HepG2 (cell line): ENCODE results near the gene NT5C2. TPM values are rescaled to one million over a fixed set of nuclear protein-coding genes. Genes with fewer than 3 reads are reported as not detected.

Experiments used
- AGO1 ChIP-seq: fragments of 200-400 bp; formaldehyde crosslinking; IDR thresholded peaks from 2 replicates; pipeline ENCODE4 v1.6.1; 2017; ENCODE audit warnings: mild to moderate bottlenecking, low read depth, low read length, moderate library complexity; ENCODE audit not compliant: poor library complexity, severe bottlenecking
- BRF2 ChIP-seq: sonication (generic); formaldehyde crosslinking; IDR thresholded peaks from 2 replicates; pipeline ENCODE4 v1.8.1; 2022; ENCODE audit warnings: mild to moderate bottlenecking, missing genetic modification reagents
- EEA1 ChIP-seq: sonication (generic); formaldehyde crosslinking; IDR thresholded peaks from 2 replicates; pipeline ENCODE4 v1.5.1; 2020; ENCODE audit warnings: mild to moderate bottlenecking, missing genetic modification reagents, borderline replicate concordance
- ELF1 ChIP-seq: sonication (generic); formaldehyde crosslinking; IDR thresholded peaks from 2 replicates; pipeline ENCODE4 v1.4.0; 2020; ENCODE audit warnings: missing genetic modification reagents
- GATAD2A ChIP-seq: IDR thresholded peaks from 2 replicates; pipeline ENCODE4 v1.6.1; 2016
- HNRNPLL ChIP-seq: fragments of 200-400 bp; formaldehyde crosslinking; IDR thresholded peaks from 2 replicates; pipeline ENCODE4 v1.6.1; 2017; ENCODE audit warnings: mild to moderate bottlenecking, low read depth, low read length; ENCODE audit not compliant: poor library complexity, severe bottlenecking
- MXI1 ChIP-seq: IDR thresholded peaks from 3 replicates; pipeline ENCODE4 v1.6.1; 2012; ENCODE audit warnings: low read depth, low read length, inconsistent platforms, borderline replicate concordance
- NFE2 ChIP-seq: sonication (generic); formaldehyde crosslinking; IDR thresholded peaks from 2 replicates; pipeline ENCODE4 v1.4.0; 2020; ENCODE audit warnings: missing genetic modification reagents
- RBM22 ChIP-seq: fragments of 200-400 bp; formaldehyde crosslinking; optimal IDR thresholded peaks from 2 replicates; pipeline ENCODE3; 2017; ENCODE audit warnings: mild to moderate bottlenecking, low read length, moderate library complexity
- SIN3B ChIP-seq: fragments of 150-350 bp; IDR thresholded peaks from 2 replicates; pipeline ENCODE4 v1.6.1; 2014; ENCODE audit warnings: low read length
- SIX1 ChIP-seq: sonication (generic); formaldehyde crosslinking; IDR thresholded peaks from 2 replicates; pipeline ENCODE4 v1.4.0; 2020; ENCODE audit warnings: missing genetic modification reagents, borderline replicate concordance
- ZIK1 ChIP-seq: sonication (generic); formaldehyde crosslinking; IDR thresholded peaks from 2 replicates; pipeline ENCODE4 v1.5.0; 2020; ENCODE audit warnings: mild to moderate bottlenecking, low read depth, missing genetic modification reagents, borderline replicate concordance
- ZNF207 ChIP-seq: fragments of 450-650 bp; IDR thresholded peaks from 2 replicates; pipeline ENCODE4 v1.6.1; 2016; ENCODE audit warnings: antibody characterized with exemption, borderline replicate concordance
- ZNF431 ChIP-seq: sonication (generic); formaldehyde crosslinking; IDR thresholded peaks from 2 replicates; pipeline ENCODE4 v1.9.0; 2022; ENCODE audit warnings: missing genetic modification reagents, low read depth, mild to moderate bottlenecking, borderline replicate concordance
- ZNF460 ChIP-seq: sonication (generic); formaldehyde crosslinking; IDR thresholded peaks from 2 replicates; pipeline ENCODE4 v1.5.1; 2020; ENCODE audit warnings: missing genetic modification reagents, mild to moderate bottlenecking, borderline replicate concordance
- ZNF558 ChIP-seq: sonication (generic); formaldehyde crosslinking; IDR thresholded peaks from 2 replicates; pipeline ENCODE4 v1.9.0; 2022; ENCODE audit warnings: mild to moderate bottlenecking, missing genetic modification reagents, borderline replicate concordance
- ZNF577 ChIP-seq: sonication (generic); formaldehyde crosslinking; IDR thresholded peaks from 2 replicates; pipeline ENCODE4 v1.4.0; 2020; ENCODE audit warnings: mild to moderate bottlenecking, low read depth, missing genetic modification reagents, borderline replicate concordance
- ZNF614 ChIP-seq: IDR thresholded peaks from 2 replicates; pipeline ENCODE4 v1.6.1; 2018; ENCODE audit warnings: missing biosample characterization, missing genetic modification reagents, inconsistent platforms, borderline replicate concordance
- ZNF704 ChIP-seq: sonication (generic); formaldehyde crosslinking; IDR thresholded peaks from 2 replicates; pipeline ENCODE4 v1.8.1; 2023; ENCODE audit warnings: mild to moderate bottlenecking, inconsistent platforms, moderate library complexity, missing genetic modification reagents, borderline replicate concordance
- ZNF776 ChIP-seq: sonication (generic); formaldehyde crosslinking; IDR thresholded peaks from 2 replicates; pipeline ENCODE4 v1.4.0; 2020; ENCODE audit warnings: mild to moderate bottlenecking, missing genetic modification reagents
- ZNF850 ChIP-seq: sonication (generic); formaldehyde crosslinking; conservative IDR thresholded peaks from 2 replicates; pipeline ENCODE4 v1.9.0; 2021; ENCODE audit warnings: mild to moderate bottlenecking, missing genetic modification reagents
- polyA plus RNA-seq, 8 experiments: library from polyadenylated mRNA; depleted of rRNA in 3 of 8; stranded (reverse) in 7 of 8; unstranded in 1 of 8; fragments of >200 nt; fragmentation: Illumina TruSeq in 4 of 8; extraction: Trizol in 4 of 8; gene quantifications; 2 replicates each; pipeline versions ENCODE4 v1.2.1 to v1.2.3, GENCODE V29; 2011 to 2016; ENCODE audit warnings: low read depth in 4 of 8, missing spikeins in 1 of 8, mixed read lengths in 1 of 8; ENCODE audit not compliant: insufficient read depth in 1 of 8
- total RNA-seq, 5 experiments: library from RNA; depleted of rRNA; stranded (reverse); fragments of >200 nt; fragmentation: Illumina TruSeq; extraction: Trizol; gene quantifications; 2 replicates each; pipeline ENCODE4 v1.2.3, GENCODE V29; 2016; ENCODE audit warnings: low read depth in 1 of 5
- TF ChIP-seq, protein P1 (sequence below): sonication (generic); formaldehyde crosslinking; IDR thresholded peaks from 2 replicates; pipeline ENCODE4 v1.5.1; 2020; ENCODE audit warnings: mild to moderate bottlenecking, moderate library complexity, missing genetic modification reagents
- TF ChIP-seq, protein P2 (sequence below): sonication (generic); formaldehyde crosslinking; IDR thresholded peaks from 2 replicates; pipeline ENCODE4 v1.4.0; 2020; ENCODE audit warnings: missing genetic modification reagents

NT5C2 gene
- total and polyA plus RNA-seq, 2 of the 13 experiments (the other 11 are each of a cell fraction or from before 2014, with no cell fraction given) = 40.6 to 55.2 TPM

DNA sequence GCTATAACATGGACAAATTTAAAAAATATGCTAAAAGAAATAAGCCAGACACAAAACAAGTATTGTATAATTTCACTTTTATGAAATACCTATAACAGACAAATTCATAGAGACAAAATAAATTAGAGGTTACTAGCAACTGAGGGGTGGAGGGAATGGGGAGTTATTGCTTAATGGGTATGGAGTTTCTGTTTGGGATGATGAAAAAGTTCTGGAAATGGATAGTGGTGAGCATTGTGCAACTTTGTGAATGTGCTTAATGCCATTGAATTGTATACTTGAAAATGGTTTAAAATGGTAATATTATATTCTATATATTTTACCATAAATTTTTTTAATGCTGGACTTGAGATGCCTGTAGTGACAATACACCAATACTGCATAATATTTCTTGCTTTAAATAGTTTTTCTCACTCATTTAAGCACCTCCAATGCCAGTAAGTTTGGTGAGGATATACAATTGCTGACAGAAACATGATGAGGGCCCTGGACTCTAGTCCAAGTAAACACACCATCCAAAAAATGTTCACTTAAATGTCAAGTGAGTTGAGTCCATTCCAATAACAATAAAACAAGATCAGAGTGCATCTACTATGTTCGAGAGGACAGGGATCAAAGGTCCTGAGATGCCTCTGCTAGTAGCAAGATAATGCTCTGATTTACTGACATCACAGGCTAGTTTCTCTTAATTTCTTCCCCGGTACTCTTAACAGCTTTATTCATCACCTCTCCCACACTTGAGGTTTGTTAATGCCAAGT is 71.9 kb downstream of the NT5C2 start (continued):
- TF ChIP-seq BRF2 (no peak), AGO1 (no peak), GATAD2A (CRISPR knock-in tag) (peak; percentile 84), EEA1 (CRISPR knock-in tag) (no peak), ZNF431 (CRISPR knock-in tag) (no peak), ZNF577 (CRISPR knock-in tag) (no peak), RBM22 (no peak), SIX1 (CRISPR knock-in tag) (peak; percentile 52; the same call in 1 of the 2 replicates), ZNF460 (CRISPR knock-in tag) (no peak), ZNF558 (CRISPR knock-in tag) (no peak), SIN3B (no peak), ZNF704 (no peak), ZNF207 (no peak), HNRNPLL (no peak), NFE2 (CRISPR knock-in tag) (no peak), ELF1 (CRISPR knock-in tag) (no peak), ZNF850 (CRISPR knock-in tag) (no peak), ZNF776 (no peak), MXI1 (peak; percentile 51; the same call in 1 of the 3 replicates), ZIK1 (CRISPR knock-in tag) (no peak), ZNF614 (CRISPR knock-in tag) (no peak)
- TF ChIP-seq, protein P1, sequence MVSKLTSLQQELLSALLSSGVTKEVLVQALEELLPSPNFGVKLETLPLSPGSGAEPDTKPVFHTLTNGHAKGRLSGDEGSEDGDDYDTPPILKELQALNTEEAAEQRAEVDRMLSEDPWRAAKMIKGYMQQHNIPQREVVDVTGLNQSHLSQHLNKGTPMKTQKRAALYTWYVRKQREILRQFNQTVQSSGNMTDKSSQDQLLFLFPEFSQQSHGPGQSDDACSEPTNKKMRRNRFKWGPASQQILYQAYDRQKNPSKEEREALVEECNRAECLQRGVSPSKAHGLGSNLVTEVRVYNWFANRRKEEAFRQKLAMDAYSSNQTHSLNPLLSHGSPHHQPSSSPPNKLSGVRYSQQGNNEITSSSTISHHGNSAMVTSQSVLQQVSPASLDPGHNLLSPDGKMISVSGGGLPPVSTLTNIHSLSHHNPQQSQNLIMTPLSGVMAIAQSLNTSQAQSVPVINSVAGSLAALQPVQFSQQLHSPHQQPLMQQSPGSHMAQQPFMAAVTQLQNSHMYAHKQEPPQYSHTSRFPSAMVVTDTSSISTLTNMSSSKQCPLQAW (CRISPR knock-in tag) = no peak
- TF ChIP-seq, protein P2, sequence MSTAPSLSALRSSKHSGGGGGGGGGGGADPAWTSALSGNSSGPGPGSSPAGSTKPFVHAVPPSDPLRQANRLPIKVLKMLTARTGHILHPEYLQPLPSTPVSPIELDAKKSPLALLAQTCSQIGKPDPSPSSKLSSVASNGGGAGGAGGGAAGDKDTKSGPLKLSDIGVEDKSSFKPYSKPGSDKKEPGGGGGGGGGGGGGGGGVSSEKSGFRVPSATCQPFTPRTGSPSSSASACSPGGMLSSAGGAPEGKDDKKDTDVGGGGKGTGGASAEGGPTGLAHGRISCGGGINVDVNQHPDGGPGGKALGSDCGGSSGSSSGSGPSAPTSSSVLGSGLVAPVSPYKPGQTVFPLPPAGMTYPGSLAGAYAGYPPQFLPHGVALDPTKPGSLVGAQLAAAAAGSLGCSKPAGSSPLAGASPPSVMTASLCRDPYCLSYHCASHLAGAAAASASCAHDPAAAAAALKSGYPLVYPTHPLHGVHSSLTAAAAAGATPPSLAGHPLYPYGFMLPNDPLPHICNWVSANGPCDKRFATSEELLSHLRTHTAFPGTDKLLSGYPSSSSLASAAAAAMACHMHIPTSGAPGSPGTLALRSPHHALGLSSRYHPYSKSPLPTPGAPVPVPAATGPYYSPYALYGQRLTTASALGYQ = peak; percentile 30; the same call in 1 of the 2 replicates
